Skeletal muscle tissue (tissue), 4 donors: Measurements from ENCODE around the gene TMEM91. TPM values are rescaled to one million over a fixed set of nuclear protein-coding genes. Genes with fewer than 3 reads are reported as not detected.
"Not testable (repeated sequence)": the region's sequence is repeated elsewhere in the genome, so short reads cannot be mapped to it uniquely, and the experiment has no call there.

Experiments used
- H3K27ac ChIP-seq: one replicate; pipeline ENCODE4 v1.7.0; 2013; ENCODE audit warnings: mild to moderate bottlenecking, low read depth, low read length, inconsistent platforms
- H3K27me3 ChIP-seq, 3 donors: one replicate each; pipeline ENCODE4 v1.7.0; 2013; ENCODE audit warnings: low read length in 3 of 3; ENCODE audit not compliant: control insufficient read depth in 3 of 3, insufficient read depth in 3 of 3
- H3K36me3 ChIP-seq, 3 donors: one replicate each; pipeline ENCODE4 v1.7.0; 2013; ENCODE audit warnings: low read length in 3 of 3; ENCODE audit not compliant: control insufficient read depth in 3 of 3, insufficient read depth in 3 of 3
- H3K4me1 ChIP-seq, 3 donors: one replicate each; pipeline ENCODE4 v1.7.0; 2013; ENCODE audit warnings: low read length in 3 of 3, mild to moderate bottlenecking in 3 of 3; ENCODE audit not compliant: control insufficient read depth in 3 of 3, insufficient read depth in 3 of 3
- H3K4me3 ChIP-seq, 3 donors: one replicate each; pipeline ENCODE4 v1.7.0; 2013; ENCODE audit warnings: low read length in 3 of 3
- H3K9ac ChIP-seq, 3 donors: one replicate each; pipeline ENCODE4 v1.7.0; 2013; ENCODE audit warnings: low read length in 3 of 3, mild to moderate bottlenecking in 3 of 3, moderate library complexity in 2 of 3, low read depth in 1 of 3
- H3K9me3 ChIP-seq, 3 donors: one replicate each; pipeline ENCODE4 v1.7.0; 2013; ENCODE audit warnings: low read length in 3 of 3; ENCODE audit not compliant: control insufficient read depth in 3 of 3
- total RNA-seq: library from RNA; depleted of rRNA; stranded (reverse); fragments of >200 nt; gene quantifications from one replicate; pipeline ENCODE4 v1.2.3, GENCODE V29; 2014
- donor health status: Osteomylitis.

TMEM91 gene
- total RNA-seq, 1 donor from 2014 or later: 2.1 TPM

DNA sequence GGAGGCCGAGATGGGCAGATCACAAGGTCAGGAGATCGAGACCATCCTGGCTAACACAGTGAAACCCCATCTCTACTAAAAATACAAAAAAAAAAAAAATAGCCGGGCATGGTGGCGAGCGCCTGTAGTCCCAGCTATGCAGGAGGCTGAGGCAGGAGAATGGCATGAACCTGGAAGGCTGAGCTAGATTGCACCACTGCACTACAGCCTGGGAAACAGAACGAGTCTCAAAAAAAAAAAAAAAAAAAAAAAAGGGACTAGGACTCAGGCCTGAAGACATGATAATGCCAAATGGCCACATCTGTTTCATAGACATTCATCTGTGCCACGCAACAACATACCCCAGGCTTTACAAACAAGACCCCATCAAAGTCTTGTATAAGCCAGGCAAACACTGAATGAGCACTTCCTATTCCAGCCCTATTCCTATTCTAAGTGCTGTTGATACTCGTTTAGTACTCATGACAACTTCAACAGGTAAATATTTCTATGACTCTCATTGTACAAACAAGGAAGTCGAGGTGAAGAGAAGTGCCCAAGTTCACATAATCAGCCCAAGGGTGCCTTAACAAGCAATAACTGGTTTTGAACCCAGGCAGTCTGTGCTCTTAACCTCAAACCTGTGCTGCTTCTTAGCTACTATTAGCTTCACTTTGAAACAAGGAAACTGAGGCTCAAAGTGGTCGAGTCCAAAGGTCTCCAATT, 14.0 kb upstream of the TMEM91 start:
- Histone ChIP-seq H3K4me3 (no peak overlapping the region), H3K36me3 (no peaks in the 10 kb centered on the region), H3K27ac (no peak overlapping the region), H3K27me3 (no peaks in the 10 kb centered on the region), H3K9ac (no peak overlapping the region), H3K4me1 (peaks cover 11 to 17% (median 13%) of the 10 kb centered on the region in 3 donors), H3K9me3 (no peaks in the 10 kb centered on the region)

DNA sequence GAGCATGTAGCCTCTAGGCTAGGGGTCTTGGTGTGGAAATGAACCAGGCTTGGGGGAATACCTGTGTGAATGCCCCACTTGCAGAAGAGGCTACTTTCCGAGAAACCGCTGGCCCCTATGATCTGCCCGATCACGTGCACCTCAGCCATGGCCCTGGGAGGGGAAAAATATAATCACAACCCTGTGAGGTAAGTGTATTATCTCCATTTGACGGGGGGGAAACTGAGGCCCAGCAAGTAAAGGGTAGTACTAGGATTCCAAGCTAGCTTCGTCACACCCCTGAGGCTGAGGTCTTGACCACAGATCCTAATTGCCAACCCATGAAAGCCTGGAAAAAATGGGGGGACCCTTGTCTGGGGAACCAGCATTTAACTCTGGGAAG, 13.0 kb upstream of the TMEM91 start:
- H3K36me3 ChIP-seq: no peaks in the 10 kb centered on the region
- H3K9me3 ChIP-seq: no peaks in the 10 kb centered on the region
- H3K4me1 ChIP-seq: peaks cover 11 to 17% (median 13%) of the 10 kb centered on the region in 3 donors
- H3K27me3 ChIP-seq: no peaks in the 10 kb centered on the region
- H3K9ac ChIP-seq: peak overlapping the region; percentile 73 to 94 (median 89)
- H3K4me3 ChIP-seq: peak overlapping the region; percentile 96 to 99 (median 98)
- peak overlapping the region; percentile 97 for H3K27ac ChIP-seq

DNA sequence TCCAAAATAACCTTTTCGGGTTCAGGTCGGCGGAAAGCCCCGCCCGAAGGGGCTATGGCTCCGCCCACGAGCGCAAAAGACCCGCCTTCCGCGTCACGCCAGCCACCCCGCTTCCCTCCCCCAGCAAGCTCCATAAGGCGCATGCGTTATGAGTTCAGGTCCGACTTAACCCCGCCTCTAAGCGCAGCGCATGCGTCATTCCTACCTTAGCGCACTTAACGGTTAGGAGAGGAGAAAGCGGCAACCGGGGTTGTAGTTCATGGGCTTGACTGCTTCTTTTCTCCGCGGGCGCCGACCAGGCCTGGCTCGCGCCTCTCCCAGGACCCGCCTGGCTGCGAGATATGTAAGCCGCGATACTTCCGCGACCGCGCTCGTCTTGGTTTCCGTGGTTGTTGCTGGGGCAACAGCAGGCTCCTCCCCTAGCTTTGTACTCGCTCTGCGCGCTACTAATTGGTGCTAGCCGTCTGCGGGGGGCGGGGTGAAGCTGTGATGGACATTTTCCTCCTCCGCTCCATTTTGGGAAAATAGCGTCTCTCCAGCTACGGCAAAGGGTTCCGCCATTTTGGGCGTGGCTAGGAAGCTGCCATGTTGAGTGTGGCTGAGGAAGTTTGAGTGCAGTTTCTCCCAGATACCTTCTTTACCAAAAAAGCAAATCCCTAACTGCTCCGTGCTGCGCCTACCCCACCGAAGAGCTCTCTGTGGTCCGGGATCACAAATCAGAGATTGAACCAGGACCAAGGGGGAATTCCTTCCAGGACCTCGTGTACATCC, 12.4 kb upstream of the TMEM91 start, which contains the start of gene B9D2:
Gene B9D2 (minus strand): TSS at position 397 of the 771 bp plus-strand sequence. CDS start 630 bp downstream, outside the sequence.
- Histone ChIP-seq H3K4me1 (peaks cover 11 to 17% (median 13%) of the 10 kb centered on the region in 3 donors), H3K27ac (peak within 1 kb of the TSS; percentile 97)

DNA sequence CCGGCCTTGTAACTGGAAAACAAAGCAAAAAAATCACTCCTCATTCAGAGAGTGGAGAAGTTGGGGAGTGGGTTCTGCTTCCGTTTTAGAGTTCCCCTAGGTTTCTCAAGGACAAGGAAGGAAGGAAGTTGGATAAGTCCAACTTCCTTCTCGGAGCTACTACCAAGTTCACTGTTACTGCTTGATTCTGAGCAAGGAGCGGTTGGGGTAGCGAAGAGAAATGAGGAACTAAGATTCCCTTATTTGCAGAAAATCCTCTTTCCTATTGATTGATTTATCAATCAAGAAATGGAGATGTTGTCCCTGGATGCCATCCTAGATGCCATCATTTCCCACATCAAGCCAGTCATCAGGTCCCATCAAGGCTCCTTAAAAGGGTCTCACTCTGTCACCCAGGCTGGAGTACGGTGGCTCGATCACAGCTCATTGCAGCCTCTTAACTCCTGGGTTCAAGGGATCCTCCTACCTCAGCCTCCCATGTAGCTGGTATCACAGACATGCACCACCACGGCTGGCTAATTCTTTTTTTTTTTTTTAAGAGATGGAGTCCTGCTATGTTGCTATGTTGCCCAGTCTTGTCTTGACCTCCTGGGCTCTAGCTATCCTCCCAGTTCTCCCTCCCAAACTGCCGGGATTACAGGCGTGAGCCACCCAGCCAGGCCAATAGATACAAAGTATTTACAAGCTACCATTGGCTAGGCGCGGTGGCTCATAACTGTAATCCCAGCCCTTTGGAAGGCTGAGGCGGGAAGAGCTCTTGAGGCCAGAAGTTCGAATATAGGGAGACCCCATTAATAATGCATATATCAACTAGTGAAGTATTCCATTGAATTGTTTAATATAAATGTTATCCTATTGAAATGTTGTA, 11.6 kb upstream of the TMEM91 start:
- Histone ChIP-seq H3K36me3 (no peaks in the 10 kb centered on the region), H3K4me1 (peaks cover 11 to 17% (median 13%) of the 10 kb centered on the region in 3 donors), H3K27me3 (no peaks in the 10 kb centered on the region), H3K27ac (peak overlapping the region; percentile 97), H3K4me3 (peak overlapping the region; percentile 96 to 99 (median 98)), H3K9ac (peak overlapping the region; percentile 89 to 96 (median 94)), H3K9me3 (no peaks in the 10 kb centered on the region)

More for the DNA sequence above, 12.4 kb upstream of the TMEM91 start, which contains the start of gene B9D2:
- Histone ChIP-seq H3K36me3 (no peaks in the 10 kb centered on the region), H3K9me3 (no peaks in the 10 kb centered on the region), H3K9ac (peak within 1 kb of the TSS; percentile 89 to 96 (median 94)), H3K27me3 (no peaks in the 10 kb centered on the region), H3K4me3 (peak within 1 kb of the TSS; percentile 96 to 99 (median 98))

DNA sequence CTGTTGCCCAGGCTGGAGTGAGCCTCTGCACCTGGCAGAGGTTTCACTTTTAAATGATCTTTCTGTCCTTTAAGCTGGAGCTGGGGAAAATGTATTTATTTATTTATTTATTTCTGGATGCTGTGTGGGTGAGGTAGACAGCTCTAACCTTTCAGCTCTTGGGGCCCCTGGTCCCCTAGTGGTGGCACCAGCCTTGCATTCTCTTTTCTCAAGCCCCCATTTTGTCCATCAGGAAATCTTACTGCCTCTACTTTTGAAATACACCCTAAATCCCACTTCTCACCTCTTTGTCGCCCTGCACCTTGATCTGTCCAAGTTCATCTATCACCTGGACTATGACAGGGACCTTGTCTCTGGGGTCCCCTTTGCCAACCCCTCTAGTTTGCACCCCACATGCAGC, 10.2 kb upstream of the TMEM91 start:
- Histone ChIP-seq H3K9ac (no peak overlapping the region), H3K36me3 (no peaks in the 10 kb centered on the region), H3K27me3 (no peaks in the 10 kb centered on the region), H3K9me3 (no peaks in the 10 kb centered on the region), H3K4me1 (peaks cover 11 to 17% (median 13%) of the 10 kb centered on the region in 3 donors), H3K27ac (no peak overlapping the region), H3K4me3 (no peak overlapping the region)

DNA sequence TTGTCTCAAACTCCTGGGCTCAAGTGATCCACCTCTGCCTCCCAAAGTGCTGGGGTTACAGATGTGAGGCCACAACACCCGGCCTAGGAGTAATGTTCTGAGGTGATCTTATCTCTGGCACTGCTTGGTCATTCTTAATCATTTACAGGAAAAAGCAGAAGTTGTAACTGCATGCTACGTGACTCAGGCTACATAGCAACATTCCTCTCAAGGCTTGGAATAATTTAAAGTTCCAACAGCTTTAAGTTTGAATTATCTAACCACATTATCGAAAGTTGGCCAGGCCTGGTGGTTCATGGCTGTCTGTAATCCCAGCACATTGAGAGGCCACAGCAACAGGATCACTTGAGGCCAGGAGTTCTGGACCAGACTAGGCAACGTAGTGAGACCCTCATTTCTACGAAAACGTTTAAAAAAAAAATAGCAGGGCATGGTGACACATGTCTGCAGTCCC, 8.5 kb upstream of the TMEM91 start:
- Histone ChIP-seq H3K4me1 (peaks cover 11 to 17% (median 13%) of the 10 kb centered on the region in 3 donors), H3K36me3 (no peaks in the 10 kb centered on the region), H3K27me3 (no peaks in the 10 kb centered on the region), H3K9me3 (no peaks in the 10 kb centered on the region), H3K4me3 (no peak overlapping the region), H3K27ac (peak overlapping the region; percentile 8), H3K9ac (no peak overlapping the region)

DNA sequence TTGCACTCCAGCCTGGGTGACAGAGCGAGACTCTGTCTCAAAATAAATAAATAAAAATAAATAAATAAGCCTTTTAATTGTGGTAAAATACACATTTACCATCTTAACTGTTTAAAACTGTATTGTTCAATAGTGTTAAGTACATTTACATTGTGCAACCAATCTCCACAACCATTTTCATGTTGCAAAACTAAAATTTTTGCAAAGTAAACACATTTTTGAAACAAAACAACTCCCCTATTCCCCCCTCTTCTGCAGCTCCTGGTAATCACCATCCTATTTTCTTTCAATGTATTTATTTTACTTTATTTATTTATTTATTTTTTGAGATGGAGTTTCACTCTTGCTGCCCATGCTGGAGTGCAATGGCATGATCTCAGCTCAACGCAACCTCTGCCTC, 6.6 kb upstream of the TMEM91 start:
- Histone ChIP-seq H3K36me3 (no peaks in the 10 kb centered on the region), H3K9ac (no peak overlapping the region), H3K27me3 (peaks cover 0 to under 1% (median 0%) of the 10 kb centered on the region in 3 donors), H3K9me3 (no peaks in the 10 kb centered on the region), H3K27ac (no peak overlapping the region), H3K4me1 (peaks cover 7 to 15% (median 10%) of the 10 kb centered on the region in 3 donors), H3K4me3 (no peak overlapping the region)

DNA sequence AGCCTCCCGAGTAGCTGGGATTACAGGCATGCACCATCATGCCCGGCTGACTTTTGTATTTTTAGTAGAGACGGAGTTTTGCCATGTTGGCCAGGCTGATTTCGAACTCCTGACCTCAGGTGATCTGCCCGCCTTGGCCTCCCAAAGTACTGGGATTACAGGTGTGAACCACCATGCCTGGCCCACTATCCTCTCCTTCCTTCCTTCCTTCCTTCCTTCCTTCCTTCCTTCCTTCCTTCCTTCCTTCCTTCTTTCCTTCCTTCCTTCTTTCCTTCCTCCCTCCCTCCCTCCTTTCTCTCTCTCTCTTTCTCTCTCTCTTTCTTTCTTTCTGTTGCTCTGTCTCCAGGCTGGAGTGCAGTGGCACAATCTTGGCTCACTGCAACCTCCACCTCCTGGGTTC, 5.2 kb upstream of the TMEM91 start:
- peaks cover 8 to 14% (median 9%) of the 10 kb centered on the region in 3 donors for H3K4me1 ChIP-seq
- not testable (repeated sequence) for H3K4me3 ChIP-seq, H3K36me3 ChIP-seq, H3K27ac ChIP-seq, H3K27me3 ChIP-seq, H3K9ac ChIP-seq, H3K9me3 ChIP-seq

DNA sequence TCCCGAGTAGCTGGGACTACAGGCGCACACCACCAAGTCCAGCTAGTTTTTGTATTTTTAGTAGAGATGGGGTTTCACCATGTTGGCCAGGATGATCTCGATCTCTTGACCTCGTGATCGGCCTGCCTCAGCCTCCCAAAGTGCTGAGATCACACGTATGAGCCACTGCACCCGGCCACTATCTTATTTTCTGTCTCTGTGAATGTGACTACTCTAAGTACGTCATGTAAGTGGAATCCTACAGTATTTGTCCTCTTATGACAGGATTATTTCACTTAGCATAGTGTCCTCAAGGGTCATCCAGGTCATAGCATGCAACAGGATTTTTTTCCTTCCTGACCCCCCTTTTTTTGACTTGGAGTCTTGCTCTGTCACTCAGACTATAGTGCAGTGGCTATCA, 4.8 kb upstream of the TMEM91 start:
- Histone ChIP-seq H3K9ac (no peak overlapping the region), H3K4me1 (peaks cover 10 to 17% (median 12%) of the 10 kb centered on the region in 3 donors), H3K36me3 (no peaks in the 10 kb centered on the region), H3K27ac (no peak overlapping the region), H3K9me3 (no peaks in the 10 kb centered on the region), H3K4me3 (no peak overlapping the region), H3K27me3 (peaks cover 0 to 8% (median 4%) of the 10 kb centered on the region in 3 donors)
